Right atrium auricular region (tissue), 2 donors: ENCODE data around the gene EMB. TPM values are rescaled to one million over a fixed set of nuclear protein-coding genes. Genes with fewer than 3 reads are reported as not detected.
"Not testable (repeated sequence)": the region's sequence is repeated elsewhere in the genome, so short reads cannot be mapped to it uniquely, and the experiment has no call there.

ENCODE experiments used
- DNase-seq: peaks from one replicate; pipeline ENCODE4 v3.0.0-alpha.2; 2019; ENCODE audit warnings: low spot score
- H3K27ac ChIP-seq, 2 donors: fragments of 200-600 bp; sonication (generic); 1 replicate in 1 of 2; 2 replicates in 1 of 2; pipeline ENCODE4 v1.5.1; 2016 to 2019
- H3K27me3 ChIP-seq, 2 donors: fragments of 200-600 bp; sonication (generic); one replicate each; pipeline versions ENCODE4 v1.5.1 to v1.6.0; 2017 to 2019
- H3K36me3 ChIP-seq: fragments of 200-600 bp; sonication (generic); one replicate; pipeline ENCODE4 v1.5.1; 2016
- H3K4me1 ChIP-seq, 2 donors: fragments of 200-600 bp; sonication (generic); one replicate each; pipeline versions ENCODE4 v1.5.1 to v1.6.0; 2017 to 2019
- H3K4me3 ChIP-seq, 2 donors: fragments of 200-600 bp; sonication (generic); 1 replicate in 1 of 2; 2 replicates in 1 of 2; pipeline ENCODE4 v1.5.1; 2017 to 2019; ENCODE audit warnings: mild to moderate bottlenecking in 1 of 2, moderate library complexity in 1 of 2
- H3K9me3 ChIP-seq, 2 donors: fragments of 200-600 bp; sonication (generic); one replicate each; pipeline ENCODE4 v1.5.1; 2019
- total RNA-seq, 2 donors: library from RNA; depleted of rRNA; stranded (reverse); fragments of >200 nt; gene quantifications; one replicate each; pipeline ENCODE4 v1.1.0, GENCODE V29; 2016
- TF ChIP-seq, protein P1 (sequence below), 2 donors: fragments of 200-600 bp; sonication (generic); IDR thresholded peaks; one replicate each; pipeline ENCODE4 v1.5.1; 2019; ENCODE audit warnings: antibody characterized with exemption in 2 of 2

Gene EMB, protein sequence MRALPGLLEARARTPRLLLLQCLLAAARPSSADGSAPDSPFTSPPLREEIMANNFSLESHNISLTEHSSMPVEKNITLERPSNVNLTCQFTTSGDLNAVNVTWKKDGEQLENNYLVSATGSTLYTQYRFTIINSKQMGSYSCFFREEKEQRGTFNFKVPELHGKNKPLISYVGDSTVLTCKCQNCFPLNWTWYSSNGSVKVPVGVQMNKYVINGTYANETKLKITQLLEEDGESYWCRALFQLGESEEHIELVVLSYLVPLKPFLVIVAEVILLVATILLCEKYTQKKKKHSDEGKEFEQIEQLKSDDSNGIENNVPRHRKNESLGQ
- total RNA-seq = 1 to 10 TPM; 6.7 to 7.3 TPM

DNA sequence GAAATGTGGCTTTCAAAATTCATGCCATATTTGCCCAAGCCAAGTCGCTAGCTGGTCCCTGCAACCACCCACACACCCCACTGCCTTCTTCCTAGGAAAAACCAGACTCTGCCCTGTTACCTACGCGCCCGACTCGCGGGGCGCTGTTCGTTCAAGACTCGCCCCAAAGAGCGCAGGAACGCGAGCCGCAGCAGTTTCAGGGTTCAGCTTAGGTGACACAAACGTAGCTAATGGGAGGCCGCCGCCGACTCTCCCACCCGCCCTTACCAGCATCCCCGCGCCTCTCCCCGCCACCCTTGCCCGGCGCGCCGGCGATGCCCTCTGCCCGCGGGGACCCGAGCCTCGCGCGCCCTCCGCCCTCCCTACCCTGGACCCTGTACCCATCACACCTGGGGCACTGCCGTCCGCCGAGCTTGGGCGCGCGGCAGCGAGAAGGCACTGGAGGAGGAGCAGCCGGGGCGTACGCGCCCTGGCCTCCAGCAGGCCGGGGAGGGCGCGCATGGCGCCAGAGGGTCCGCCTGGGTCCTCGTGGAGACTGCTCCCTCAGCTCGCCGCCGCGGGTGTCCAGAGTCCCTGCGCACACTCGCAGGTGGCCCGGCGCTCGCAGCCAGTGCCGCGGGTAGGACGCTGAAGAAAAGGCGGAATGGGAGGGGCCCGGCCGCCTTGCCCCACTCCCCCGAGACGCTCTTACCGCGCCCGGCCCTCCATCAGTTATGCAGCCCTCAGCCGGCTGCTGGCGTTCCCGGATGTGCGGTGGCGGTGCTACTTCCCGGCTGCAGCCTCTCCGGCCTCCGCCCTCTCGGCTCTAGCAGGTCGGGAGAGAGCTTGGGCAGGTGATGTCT is at the start of gene EMB:
Gene EMB (minus strand): TSS at position 638 of the 842 bp plus-strand sequence. CDS start 137 bp downstream, at position 501.
- Histone ChIP-seq H3K9me3 (no peaks in the 10 kb centered on the region), H3K36me3 (no peaks in the 10 kb centered on the region), H3K4me1 (peaks cover 0 to 6% of the 10 kb centered on the region in 2 donors), H3K27me3 (no peaks in the 10 kb centered on the region), H3K4me3 (peak within 1 kb of the TSS; percentile 31 to 52), H3K27ac (peak within 1 kb of the TSS; percentile 50 to 60)
- no peak for DNase-seq
- TF ChIP-seq, protein P1, sequence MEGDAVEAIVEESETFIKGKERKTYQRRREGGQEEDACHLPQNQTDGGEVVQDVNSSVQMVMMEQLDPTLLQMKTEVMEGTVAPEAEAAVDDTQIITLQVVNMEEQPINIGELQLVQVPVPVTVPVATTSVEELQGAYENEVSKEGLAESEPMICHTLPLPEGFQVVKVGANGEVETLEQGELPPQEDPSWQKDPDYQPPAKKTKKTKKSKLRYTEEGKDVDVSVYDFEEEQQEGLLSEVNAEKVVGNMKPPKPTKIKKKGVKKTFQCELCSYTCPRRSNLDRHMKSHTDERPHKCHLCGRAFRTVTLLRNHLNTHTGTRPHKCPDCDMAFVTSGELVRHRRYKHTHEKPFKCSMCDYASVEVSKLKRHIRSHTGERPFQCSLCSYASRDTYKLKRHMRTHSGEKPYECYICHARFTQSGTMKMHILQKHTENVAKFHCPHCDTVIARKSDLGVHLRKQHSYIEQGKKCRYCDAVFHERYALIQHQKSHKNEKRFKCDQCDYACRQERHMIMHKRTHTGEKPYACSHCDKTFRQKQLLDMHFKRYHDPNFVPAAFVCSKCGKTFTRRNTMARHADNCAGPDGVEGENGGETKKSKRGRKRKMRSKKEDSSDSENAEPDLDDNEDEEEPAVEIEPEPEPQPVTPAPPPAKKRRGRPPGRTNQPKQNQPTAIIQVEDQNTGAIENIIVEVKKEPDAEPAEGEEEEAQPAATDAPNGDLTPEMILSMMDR (IDR thresholded peaks at IDR 0.05) = no peak

DNA sequence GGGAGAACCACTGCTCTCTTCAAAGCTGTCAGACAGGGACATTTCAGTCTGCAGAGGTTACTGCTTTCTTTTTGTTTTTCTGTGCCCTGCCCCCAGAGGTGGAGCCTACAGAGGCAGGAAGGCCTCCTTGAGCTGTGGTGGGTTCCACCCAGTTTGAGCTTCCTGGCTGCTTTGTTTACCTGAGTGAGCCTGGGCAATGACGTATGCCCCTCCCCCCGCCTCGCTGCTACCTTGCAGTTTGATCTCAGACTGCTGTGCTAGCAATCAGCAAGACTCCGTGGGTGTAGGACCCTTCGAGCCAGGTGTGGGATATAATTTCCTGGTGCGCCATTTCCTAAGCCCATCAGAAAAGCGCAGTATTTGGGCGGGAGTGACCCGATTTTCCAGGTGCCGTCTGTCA is 48.4 kb upstream of the EMB start:
- not testable (repeated sequence) for DNase-seq, H3K4me3 ChIP-seq, H3K4me1 ChIP-seq, H3K27ac ChIP-seq, H3K27me3 ChIP-seq, H3K36me3 ChIP-seq, H3K9me3 ChIP-seq

DNA sequence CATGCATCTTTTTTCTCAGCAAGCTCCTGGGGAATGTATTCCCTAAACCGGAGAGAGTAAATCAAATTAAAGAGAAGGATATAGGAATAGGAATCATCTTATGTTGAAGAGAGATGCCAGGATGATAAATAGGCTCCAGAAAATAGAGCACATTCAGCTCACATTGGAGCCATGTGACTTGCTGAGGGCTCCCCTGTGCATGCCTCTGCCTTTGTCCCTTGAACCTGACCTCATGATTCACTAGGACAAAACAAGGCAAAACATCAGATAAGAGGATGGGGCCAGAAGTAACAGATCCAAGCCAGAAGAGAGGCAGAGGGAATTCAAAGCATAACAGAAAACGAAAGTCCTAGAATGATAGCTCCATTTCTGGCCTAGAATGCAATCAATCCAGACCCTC is 37.7 kb upstream of the EMB start:
- not testable (repeated sequence) for H3K4me1 ChIP-seq, H3K4me3 ChIP-seq, H3K9me3 ChIP-seq, H3K27me3 ChIP-seq, H3K27ac ChIP-seq, DNase-seq, H3K36me3 ChIP-seq

DNA sequence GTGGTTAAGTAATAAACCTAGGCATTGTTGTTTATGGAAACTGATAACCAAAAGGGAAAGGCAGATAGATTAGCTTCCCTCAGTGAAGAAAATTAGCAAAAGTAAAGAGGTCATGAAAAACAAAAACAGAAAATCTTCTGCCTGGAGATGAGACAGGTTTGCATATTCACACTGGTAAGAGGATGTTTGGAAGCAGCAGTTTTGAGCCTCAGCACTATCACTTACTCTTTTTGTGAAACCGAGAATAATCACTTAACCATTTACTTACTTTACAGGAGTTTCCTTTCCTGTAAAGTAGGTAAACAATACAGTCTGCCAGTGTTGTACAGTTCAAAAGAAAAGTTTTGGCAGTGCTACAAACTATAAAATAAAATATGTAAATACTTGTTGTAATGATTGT is 35.5 kb upstream of the EMB start:
- no peak overlapping the region for H3K4me3 ChIP-seq
- TF ChIP-seq, protein P1 (IDR thresholded peaks at IDR 0.05) = no peak

DNA sequence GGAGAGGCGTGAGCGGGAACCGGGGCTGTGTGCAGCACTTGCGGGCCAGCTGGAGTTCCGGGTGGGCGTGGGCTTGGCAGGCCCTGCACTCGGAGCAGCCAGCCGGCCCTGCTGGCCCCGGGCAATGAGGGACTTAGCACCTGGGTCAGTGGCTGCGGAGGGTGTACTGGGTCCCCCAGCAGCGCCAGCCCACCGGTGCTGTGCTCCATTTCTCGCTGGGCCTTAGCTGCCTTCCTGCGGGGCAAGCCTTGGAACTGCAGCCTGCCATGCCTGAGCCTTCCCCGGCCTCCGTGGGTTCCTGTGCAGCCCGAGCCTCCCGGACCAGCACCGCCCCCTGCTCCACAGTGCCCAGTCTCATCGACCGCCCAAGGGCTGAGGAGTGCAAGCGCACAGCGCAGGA is 23.9 kb upstream of the EMB start:
- not testable (repeated sequence) for H3K27ac ChIP-seq, H3K4me3 ChIP-seq, H3K9me3 ChIP-seq, H3K36me3 ChIP-seq, DNase-seq, H3K4me1 ChIP-seq, H3K27me3 ChIP-seq

More for the DNA sequence above, 35.5 kb upstream of the EMB start:
- H3K4me1 ChIP-seq = no peaks in the 10 kb centered on the region
- no peaks in the 10 kb centered on the region for H3K36me3 ChIP-seq
- DNase-seq = no peak
- no peak overlapping the region for H3K27ac ChIP-seq
- no peaks in the 10 kb centered on the region for H3K9me3 ChIP-seq
- H3K27me3 ChIP-seq = no peaks in the 10 kb centered on the region

DNA sequence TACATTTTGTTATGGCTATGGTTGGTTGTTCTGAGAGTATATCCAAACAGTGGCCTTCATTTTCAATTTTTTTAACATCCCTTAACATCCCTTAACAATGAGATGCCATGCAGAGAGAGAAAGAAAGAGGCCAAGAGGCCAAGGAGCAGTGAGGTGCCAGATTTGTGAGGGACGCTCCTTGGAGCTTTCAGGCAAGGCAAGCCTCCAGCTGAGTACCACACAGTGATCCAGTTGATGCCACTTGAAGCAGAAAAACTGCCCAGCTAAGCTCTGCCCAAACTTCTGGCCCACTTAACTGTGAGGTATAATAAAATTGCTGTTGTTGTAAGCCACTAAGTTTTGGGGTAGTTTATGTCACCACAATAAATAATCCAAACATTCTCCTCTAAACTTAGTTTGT is 22.6 kb upstream of the EMB start:
- Histone ChIP-seq H3K9me3 (peaks cover 0 to 4% of the 10 kb centered on the region in 2 donors), H3K36me3 (no peaks in the 10 kb centered on the region), H3K27me3 (no peaks in the 10 kb centered on the region), H3K4me1 (no peaks in the 10 kb centered on the region), H3K27ac (no peak overlapping the region), H3K4me3 (no peak overlapping the region)
- DNase-seq = no peak
- TF ChIP-seq, protein P1 (IDR thresholded peaks at IDR 0.05) = no peak

DNA sequence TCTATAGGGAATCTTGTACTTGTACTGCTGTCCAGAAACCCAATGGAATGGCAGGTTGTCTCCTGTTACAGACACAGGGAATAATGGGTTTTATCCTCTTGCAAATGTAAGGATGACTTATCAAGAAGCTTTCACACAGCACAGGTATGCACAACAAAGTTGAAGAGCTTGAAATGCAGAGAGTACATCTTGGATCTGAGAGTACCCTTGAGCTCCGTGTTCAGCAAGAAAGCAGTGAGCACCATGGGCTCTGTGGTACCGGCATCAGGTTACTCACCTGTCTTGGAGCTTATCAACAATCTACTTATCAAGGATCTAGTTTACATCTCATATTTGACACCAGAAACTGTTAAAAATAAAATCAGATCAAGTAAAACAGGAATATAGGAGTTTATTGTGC is 22.0 kb upstream of the EMB start:
- TF ChIP-seq, protein P1 (IDR thresholded peaks at IDR 0.05) = no peak

DNA sequence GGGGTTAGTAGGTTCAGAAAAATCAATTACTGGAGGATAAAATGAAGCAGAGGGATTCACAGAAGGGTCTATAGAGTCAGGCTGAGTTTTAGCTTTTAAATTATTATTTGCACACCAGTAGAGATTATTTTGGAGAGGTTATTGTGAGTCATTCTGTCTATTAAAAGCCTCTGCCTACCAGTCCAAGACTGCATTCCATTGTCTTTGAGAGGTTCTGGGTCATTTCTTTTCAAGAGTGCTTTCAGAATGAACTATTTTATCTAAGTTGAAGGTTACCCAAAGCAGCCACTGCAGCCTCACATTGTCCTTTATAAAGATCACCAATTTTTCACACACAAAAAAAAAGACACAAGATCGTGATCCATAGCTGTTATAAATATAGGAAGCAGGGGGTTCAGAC is 21.5 kb upstream of the EMB start:
- DNase-seq, H3K4me1 ChIP-seq, H3K4me3 ChIP-seq, H3K36me3 ChIP-seq, H3K27me3 ChIP-seq, H3K27ac ChIP-seq, H3K9me3 ChIP-seq: not testable (repeated sequence)

More for the DNA sequence above, 22.0 kb upstream of the EMB start:
- Histone ChIP-seq H3K27ac (no peak overlapping the region), H3K27me3 (no peaks in the 10 kb centered on the region), H3K4me3 (no peak overlapping the region), H3K9me3 (peaks cover 0 to 4% of the 10 kb centered on the region in 2 donors), H3K4me1 (no peaks in the 10 kb centered on the region), H3K36me3 (no peaks in the 10 kb centered on the region)
- no peak for DNase-seq

DNA sequence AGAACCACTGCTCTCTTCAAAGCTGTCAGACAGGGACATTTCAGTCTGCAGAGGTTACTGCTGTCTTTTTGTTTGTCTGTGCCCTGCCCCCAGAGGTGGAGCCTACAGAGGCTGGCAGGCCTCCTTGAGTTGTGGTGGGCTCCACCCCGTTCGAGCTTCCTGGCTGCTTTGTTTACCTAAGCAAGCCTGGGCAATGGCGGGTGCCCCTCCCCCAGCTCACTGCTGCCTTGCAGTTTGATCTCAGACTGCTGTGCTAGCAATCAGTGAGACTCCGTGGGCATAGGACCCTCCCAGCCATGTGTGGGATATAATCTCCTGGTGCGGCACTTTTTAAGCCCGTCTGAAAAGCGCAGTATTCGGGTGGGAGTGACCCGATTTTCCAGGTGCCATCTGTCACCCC is 17.3 kb upstream of the EMB start:
- H3K4me1 ChIP-seq, H3K27ac ChIP-seq, H3K36me3 ChIP-seq, H3K4me3 ChIP-seq, H3K27me3 ChIP-seq, H3K9me3 ChIP-seq, DNase-seq: not testable (repeated sequence)

DNA sequence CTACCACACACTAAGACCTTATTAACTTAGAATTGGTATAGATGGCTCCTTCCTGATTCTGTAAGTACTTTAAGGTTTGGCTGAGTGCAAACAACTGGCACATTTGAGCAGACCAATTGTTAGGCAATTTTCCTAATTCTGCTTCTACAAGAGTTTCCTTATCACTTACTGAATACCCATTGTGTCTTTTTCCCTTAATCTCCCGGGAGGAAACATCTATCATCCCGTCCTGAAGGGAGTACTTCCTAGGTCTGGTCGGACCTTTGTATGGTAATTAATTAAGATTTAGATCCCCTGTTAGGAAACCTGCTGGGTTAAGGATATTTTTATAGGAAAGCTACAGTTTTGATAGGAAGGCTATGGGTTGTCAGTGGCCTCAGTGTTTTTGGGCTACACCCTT is 8.2 kb upstream of the EMB start:
- not testable (repeated sequence) for DNase-seq, H3K36me3 ChIP-seq, H3K27ac ChIP-seq, H3K4me1 ChIP-seq, H3K27me3 ChIP-seq, H3K9me3 ChIP-seq, H3K4me3 ChIP-seq
